IPS-18a (cell line): ENCODE data around the gene TTLL13.
"Not testable (repeated sequence)": the region's sequence is repeated elsewhere in the genome, so short reads cannot be mapped to it uniquely, and the experiment has no call there.

Source experiments
- H3K27ac ChIP-seq: one replicate; pipeline ENCODE4 v1.5.1; 2013; ENCODE audit warnings: low read length
- H3K27me3 ChIP-seq: one replicate; pipeline ENCODE4 v1.6.1; 2013; ENCODE audit warnings: mild to moderate bottlenecking, low read length; ENCODE audit not compliant: control insufficient read depth, insufficient read depth
- H3K36me3 ChIP-seq: one replicate; pipeline ENCODE4 v1.6.1; 2013; ENCODE audit warnings: low read depth, low read length; ENCODE audit not compliant: control insufficient read depth
- H3K4me1 ChIP-seq: one replicate; pipeline ENCODE4 v1.6.1; 2013; ENCODE audit warnings: low read depth, low read length; ENCODE audit not compliant: control insufficient read depth
- H3K4me3 ChIP-seq: one replicate; pipeline ENCODE4 v1.5.1; 2013; ENCODE audit warnings: low read length
- H3K9ac ChIP-seq: one replicate; pipeline ENCODE4 v1.6.1; 2013; ENCODE audit warnings: mild to moderate bottlenecking, low read length, moderate library complexity
- H3K9me3 ChIP-seq: one replicate; pipeline ENCODE4 v1.6.1; 2013; ENCODE audit warnings: low read depth, low read length; ENCODE audit not compliant: control insufficient read depth

The TTLL13 gene

DNA sequence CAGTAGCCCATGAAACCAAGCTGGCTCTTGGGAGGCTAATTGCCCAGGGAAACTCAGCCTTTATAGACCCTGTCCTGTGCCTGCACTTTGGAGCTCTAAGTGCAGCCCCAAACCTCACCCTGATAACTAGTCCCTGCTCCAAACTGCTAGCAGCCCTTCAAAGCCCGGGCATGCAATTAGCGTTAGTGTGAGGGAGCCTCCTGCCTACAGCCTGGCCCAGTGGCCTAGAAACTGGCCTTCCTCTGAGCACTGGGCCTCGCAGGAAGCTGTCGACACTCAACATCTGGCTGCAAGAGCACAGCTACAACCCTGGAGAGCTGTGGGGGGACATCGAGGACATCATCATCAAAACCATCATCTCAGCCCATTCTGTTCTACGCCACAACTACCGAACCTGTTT, 8.4 kb downstream of the TTLL13 start:
- Histone ChIP-seq H3K27me3 (no peaks in the 10 kb centered on the region), H3K9ac (no peak overlapping the region), H3K36me3 (no peaks in the 10 kb centered on the region), H3K9me3 (no peaks in the 10 kb centered on the region), H3K4me1 (no peaks in the 10 kb centered on the region), H3K4me3 (no peak overlapping the region), H3K27ac (no peak overlapping the region)

DNA sequence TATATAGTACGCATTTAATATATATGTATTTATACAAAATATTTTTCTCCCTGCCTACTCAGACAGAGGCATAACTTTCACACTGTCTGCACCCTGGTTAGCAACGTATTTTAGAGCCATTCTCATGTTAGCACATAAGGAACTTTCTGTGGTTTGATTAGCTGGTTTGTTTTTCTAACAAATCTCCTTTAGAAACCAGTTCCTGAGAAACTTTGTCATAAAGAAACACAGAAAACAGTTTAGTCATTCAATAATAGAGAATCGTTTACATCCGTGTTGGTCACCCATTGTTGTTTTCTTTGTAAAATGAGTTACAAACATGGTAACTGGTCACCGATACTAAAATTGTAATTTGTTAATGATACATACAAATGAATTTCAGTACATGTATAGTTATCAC, 10.2 kb downstream of the TTLL13 start:
- no peaks in the 10 kb centered on the region for H3K36me3 ChIP-seq
- no peaks in the 10 kb centered on the region for H3K27me3 ChIP-seq
- H3K9ac ChIP-seq, result no peak overlapping the region
- H3K9me3 ChIP-seq, result no peaks in the 10 kb centered on the region
- H3K4me3 ChIP-seq, result no peak overlapping the region
- no peak overlapping the region for H3K27ac ChIP-seq
- peaks cover 3% of the 10 kb centered on the region for H3K4me1 ChIP-seq

DNA sequence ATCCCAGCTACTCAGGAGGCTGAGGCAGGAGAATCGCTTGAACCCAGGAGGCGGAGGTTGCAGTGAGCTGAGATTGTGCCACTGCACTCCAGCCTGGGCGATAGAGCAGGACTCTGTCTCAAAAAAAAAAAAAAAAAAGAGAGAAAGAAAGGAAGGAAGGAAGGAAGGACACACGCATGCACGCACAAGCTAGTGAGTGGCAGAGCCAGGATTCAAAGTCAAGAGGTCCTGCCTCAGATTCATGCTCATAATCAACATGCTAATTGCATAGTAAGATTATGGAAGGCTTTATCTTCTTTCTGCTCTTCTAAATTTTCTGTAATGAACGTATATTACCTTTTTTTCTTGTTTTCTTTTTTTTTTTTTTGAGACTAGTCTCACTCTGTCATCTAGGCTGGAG, 11.4 kb downstream of the TTLL13 start:
- not testable (repeated sequence) for H3K9ac ChIP-seq, H3K4me1 ChIP-seq, H3K27me3 ChIP-seq, H3K27ac ChIP-seq, H3K36me3 ChIP-seq, H3K4me3 ChIP-seq, H3K9me3 ChIP-seq

DNA sequence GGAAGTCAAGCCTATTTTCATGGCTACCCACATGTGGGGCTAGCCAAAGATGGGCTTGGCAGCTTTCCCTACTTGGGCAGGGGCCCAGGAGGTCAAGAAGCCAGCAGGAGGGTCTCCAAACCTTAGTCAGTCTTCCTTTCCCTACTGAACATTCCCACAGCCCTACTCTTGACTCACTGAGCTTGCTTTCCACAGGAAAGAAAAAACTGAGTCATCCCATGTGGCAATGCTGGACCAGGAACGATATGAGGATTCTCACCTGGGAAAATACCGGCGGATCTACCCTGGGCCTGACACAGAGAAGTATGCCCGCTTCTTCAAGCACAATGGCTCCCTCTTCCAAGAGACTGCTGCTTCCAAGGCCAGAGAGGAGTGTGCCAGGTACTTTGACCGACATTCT, 12.5 kb downstream of the TTLL13 start:
- Histone ChIP-seq H3K36me3 (peaks cover 1% of the 10 kb centered on the region), H3K27ac (no peak overlapping the region), H3K4me1 (peaks cover 12% of the 10 kb centered on the region), H3K9me3 (no peaks in the 10 kb centered on the region), H3K4me3 (no peak overlapping the region), H3K9ac (no peak overlapping the region), H3K27me3 (no peaks in the 10 kb centered on the region)

DNA sequence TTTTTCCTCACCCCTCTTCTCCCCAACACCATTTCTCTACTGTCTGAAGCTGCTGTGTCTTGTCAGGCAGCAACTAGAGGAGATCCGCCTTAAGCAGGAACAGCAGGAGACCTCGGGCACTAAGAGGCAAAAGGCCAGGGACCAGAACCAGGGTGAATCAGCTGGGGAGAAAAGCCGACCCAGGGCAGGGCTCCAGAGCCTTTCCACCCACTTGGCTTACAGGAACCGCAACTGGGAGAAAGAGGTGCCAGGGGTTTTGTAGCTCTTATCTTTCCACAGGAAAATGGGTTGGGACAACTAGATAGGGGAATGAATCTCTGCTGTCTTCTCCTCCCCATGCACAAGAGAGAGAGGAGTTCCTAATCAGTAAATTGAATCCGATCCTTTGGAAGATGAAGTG, 13.1 kb downstream of the TTLL13 start:
- H3K27ac ChIP-seq, result no peak overlapping the region
- no peak overlapping the region for H3K4me3 ChIP-seq
- no peaks in the 10 kb centered on the region for H3K9me3 ChIP-seq
- H3K27me3 ChIP-seq, result no peaks in the 10 kb centered on the region
- H3K4me1 ChIP-seq, result peaks cover 17% of the 10 kb centered on the region
- peaks cover 4% of the 10 kb centered on the region for H3K36me3 ChIP-seq
- no peak overlapping the region for H3K9ac ChIP-seq

DNA sequence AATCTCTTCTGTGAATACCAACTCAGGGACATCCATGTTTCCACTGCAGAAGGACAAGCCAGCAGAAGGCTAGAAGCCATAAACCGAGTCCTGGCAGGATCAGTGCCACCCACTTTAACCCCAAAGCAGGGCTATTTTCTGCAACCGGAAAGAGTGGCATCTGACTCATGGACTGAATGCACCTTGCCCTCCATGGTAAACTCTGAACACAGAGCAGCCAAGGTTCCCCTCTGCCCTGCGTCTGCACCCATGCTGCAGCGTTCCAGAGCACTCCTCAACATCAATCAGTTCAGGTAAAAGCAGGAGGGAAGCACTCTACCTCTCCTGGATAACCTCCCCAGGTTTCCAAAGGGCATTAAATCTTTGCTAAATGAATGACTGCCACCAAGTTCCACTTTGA, 15.3 kb downstream of the TTLL13 start:
- no peaks in the 10 kb centered on the region for H3K27me3 ChIP-seq
- H3K9me3 ChIP-seq, result no peaks in the 10 kb centered on the region
- H3K36me3 ChIP-seq, result peaks cover 10% of the 10 kb centered on the region
- H3K9ac ChIP-seq, result peak overlapping the region; percentile 95
- peaks cover 27% of the 10 kb centered on the region for H3K4me1 ChIP-seq
- peak overlapping the region; percentile 97 for H3K27ac ChIP-seq
- peak overlapping the region; percentile 94 for H3K4me3 ChIP-seq

DNA sequence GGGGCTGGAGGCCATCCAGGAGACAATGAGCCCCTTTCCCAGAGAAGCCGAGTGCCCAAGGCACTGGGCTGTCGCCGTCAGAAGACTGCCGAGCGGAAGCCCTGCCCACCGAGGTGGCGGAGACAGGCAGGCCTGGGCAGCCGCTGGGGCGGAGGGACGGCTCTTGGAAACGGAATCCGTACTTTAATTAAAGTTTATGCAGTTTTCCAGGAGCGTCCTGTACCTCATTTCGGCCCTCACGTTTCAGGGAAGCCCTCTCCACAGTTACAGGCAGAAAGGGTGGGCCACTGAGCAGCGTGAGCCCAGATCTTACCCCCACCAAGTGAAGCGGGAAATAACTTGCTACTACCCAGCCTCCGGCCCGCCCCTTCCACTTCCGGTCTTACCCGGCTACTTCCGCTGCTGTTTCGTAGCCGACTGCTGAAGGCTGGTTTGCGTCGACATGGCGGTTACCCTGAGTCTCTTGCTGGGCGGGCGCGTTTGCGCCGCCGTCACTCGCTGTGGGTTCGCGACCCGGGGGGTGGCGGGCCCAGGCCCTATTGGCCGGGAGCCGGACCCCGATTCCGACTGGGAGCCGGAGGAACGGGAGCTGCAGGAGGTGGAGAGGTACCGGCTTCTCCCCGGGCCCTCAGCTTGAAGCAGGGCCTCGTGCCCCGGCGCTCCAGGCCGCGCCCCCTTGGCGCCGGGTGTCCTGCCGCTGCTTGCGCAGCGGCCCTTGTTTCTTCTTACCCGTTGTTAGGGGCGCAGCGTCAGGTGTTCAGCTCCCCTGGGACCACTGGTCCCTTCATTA, 16.1 kb downstream of the TTLL13 start, which contains the start of gene NGRN:
NGRN (plus strand) TSS at position 402 of the 790 bp plus-strand sequence; CDS start at position 443, 41 bp downstream.
- peaks cover 18% of the 10 kb centered on the region for H3K36me3 ChIP-seq
- no peaks in the 10 kb centered on the region for H3K9me3 ChIP-seq
- no peaks in the 10 kb centered on the region for H3K27me3 ChIP-seq
- H3K4me3 ChIP-seq, result peak within 1 kb of the TSS; percentile 94
- peak within 1 kb of the TSS; percentile 95 for H3K9ac ChIP-seq
- H3K27ac ChIP-seq, result peak within 1 kb of the TSS; percentile 97
- H3K4me1 ChIP-seq, result peaks cover 27% of the 10 kb centered on the region

DNA sequence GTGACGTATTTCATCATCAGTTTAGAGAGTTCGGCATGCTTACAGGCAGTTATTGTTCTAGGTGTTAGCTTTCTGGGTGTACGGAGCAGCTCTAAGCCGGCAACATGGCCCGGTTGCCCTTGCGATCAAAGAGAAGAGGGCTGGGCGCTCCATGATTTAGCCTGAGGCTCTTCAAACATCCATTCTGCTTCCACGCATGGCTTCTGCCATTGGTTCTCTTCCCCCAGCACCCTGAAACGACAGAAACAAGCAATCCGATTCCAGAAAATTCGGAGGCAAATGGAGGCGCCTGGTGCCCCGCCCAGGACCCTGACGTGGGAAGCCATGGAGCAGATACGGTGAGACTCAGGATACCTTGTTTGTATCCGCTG, 16.7 kb downstream of the TTLL13 start:
- peak overlapping the region; percentile 97 for H3K27ac ChIP-seq
- H3K27me3 ChIP-seq, result no peaks in the 10 kb centered on the region
- H3K36me3 ChIP-seq, result peaks cover 24% of the 10 kb centered on the region
- H3K9ac ChIP-seq, result peak overlapping the region; percentile 95
- H3K4me1 ChIP-seq, result peaks cover 27% of the 10 kb centered on the region
- peak overlapping the region; percentile 94 for H3K4me3 ChIP-seq
- no peaks in the 10 kb centered on the region for H3K9me3 ChIP-seq

DNA sequence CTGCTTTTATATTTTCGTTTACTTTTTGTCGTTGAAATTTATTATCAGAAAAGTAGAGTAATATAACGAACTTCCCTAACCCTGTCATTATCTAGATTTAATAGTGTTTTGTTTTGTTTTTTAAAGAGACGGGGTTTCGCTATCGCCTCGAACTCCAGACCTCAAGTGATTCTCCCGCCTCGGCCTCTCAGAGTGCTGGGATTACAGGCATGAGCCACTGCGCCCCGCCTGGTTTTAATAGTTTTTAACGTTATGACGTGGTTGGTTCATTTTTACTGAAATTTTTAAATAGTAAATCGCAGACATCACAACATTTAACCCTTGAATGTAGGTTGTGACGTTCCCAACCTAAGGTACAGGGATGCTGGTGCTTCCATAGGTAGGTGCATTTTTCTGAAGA, 17.1 kb downstream of the TTLL13 start:
- H3K9ac ChIP-seq, result peak overlapping the region; percentile 95
- peaks cover 27% of the 10 kb centered on the region for H3K4me1 ChIP-seq
- H3K27ac ChIP-seq, result peak overlapping the region; percentile 97
- no peaks in the 10 kb centered on the region for H3K9me3 ChIP-seq
- H3K4me3 ChIP-seq, result peak overlapping the region; percentile 94
- H3K27me3 ChIP-seq, result no peaks in the 10 kb centered on the region
- peaks cover 28% of the 10 kb centered on the region for H3K36me3 ChIP-seq

DNA sequence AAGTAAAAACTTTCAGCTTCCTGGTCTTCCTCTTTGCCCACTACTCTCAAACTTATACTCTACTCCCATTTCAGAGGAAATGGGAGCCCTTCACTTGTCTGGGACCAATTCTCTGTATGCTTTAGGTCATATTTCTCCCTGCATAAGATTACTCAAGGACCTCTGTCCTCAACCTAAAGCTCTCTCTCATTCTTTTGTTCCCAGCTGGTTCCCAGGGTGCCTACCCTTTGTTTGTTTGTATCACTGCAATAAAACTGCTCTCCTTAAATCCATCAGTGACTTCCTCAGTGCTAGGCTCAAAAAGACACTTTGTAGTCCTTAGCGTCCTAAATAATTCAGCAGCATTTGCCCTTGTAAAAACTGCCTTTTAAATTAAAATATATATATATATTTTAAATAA, 19.1 kb downstream of the TTLL13 start:
- Histone ChIP-seq H3K4me3 (no peak overlapping the region), H3K27me3 (no peaks in the 10 kb centered on the region), H3K4me1 (peaks cover 27% of the 10 kb centered on the region), H3K27ac (no peak overlapping the region), H3K9me3 (no peaks in the 10 kb centered on the region), H3K9ac (no peak overlapping the region), H3K36me3 (peaks cover 45% of the 10 kb centered on the region)

DNA sequence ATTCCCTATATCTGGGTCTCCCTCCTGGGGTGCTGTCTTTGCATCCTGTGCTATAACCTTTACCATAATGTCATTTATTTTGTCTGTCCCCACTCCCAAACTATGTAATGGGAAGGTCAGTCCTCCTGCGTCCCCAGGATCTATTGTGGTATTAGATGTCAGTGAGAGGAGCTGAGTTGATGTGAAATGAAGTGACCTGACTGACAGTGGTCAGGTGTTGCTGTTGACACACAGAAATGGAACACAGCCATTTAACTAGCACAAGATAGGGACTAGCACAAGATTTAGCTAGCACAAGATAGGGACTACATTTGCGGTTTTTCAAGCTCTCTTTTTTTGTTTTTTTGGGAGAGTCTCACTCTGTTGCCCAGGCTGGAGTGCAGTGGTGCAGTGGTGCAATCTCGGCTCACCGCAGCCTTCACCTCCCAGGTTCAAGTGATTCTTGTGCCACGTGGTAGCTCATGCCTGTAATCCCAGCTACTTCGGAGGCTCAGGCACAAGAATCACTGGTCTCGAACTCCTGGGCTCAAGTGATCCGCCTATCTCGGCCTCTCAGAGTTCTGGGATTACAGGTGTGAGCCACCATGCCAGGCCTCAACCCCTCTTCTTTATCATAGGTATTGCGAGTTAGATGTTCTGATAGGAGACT, 21.3 kb downstream of the TTLL13 start:
- Histone ChIP-seq H3K4me3 (no peak overlapping the region), H3K4me1 (peaks cover 18% of the 10 kb centered on the region), H3K9ac (no peak overlapping the region), H3K27ac (no peak overlapping the region), H3K9me3 (no peaks in the 10 kb centered on the region), H3K27me3 (no peaks in the 10 kb centered on the region), H3K36me3 (peaks cover 45% of the 10 kb centered on the region)
